ENCODE data around the gene IQSEC2.

The IQSEC2 gene

GRCh38 chrX:53324085-53324484, 42.7 kb upstream of the IQSEC2 start:
- Histone ChIP-seq H3F3A (ENCODE audit: insufficient read depth, low read length) (no peaks in the 10 kb centered on the region), H3K27me3 (replicated peaks; ENCODE audit: insufficient read depth, low read length) (peaks cover 15% of the 10 kb centered on the region; the same call in 1 of the 2 replicates), H3K27ac (ENCODE audit: low read length) (no peak overlapping the region), H3K36me3 (replicated peaks; ENCODE audit: insufficient read depth, low read length) (no peaks in the 10 kb centered on the region), H3K9ac (ENCODE audit: low read length) (no peak overlapping the region), H3K9me2 (replicated peaks; ENCODE audit: insufficient read depth, low read length) (no peaks in the 10 kb centered on the region), H2AFZ (ENCODE audit: low read length) (no peak overlapping the region), H3K79me2 (ENCODE audit: low read length) (no peaks in the 10 kb centered on the region), H3K9me3 (replicated peaks; ENCODE audit: insufficient read depth, low read length) (no peaks in the 10 kb centered on the region), H3K4me3 (ENCODE audit: low read length) (no peak overlapping the region), H4K20me1 (ENCODE audit: insufficient read depth, low read length) (no peaks in the 10 kb centered on the region), H3K4me1 (ENCODE audit: low read length) (no peaks in the 10 kb centered on the region), H3K4me2 (ENCODE audit: low read depth, low read length) (no peak overlapping the region)
- no peak for DNase-seq
- TF ChIP-seq EZH2phosphoT487 (IDR thresholded peaks at IDR 0.05; ENCODE audit: low read length) (no peak), EZH2 (optimal IDR thresholded peaks at IDR 0.05; ENCODE audit: low read depth, low read length) (no peak), CTCF (IDR thresholded peaks at IDR 0.05; ENCODE audit: low read length) (no peak)

DNA sequence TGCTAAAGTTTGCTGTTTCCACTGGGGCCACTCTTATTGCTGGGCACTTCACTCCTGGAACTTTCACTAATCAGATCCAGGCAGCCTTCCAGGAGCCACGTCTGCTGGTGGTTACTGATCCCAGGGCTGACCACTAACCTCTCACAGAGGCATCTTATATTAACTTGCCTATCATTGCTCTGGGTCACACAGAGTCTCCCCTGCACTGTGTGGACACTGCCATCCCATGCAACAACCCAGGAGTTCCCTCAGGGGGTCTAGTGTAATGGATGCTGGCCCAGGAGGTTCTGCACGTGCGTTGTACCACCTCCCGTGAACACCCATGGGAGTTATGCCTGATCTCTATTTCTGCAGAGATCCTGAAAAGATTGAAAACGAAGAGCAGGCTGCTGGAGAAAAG, 41.8 kb upstream of the IQSEC2 start:
- no peaks in the 10 kb centered on the region for H3K9me2 ChIP-seq (replicated peaks; ENCODE audit: insufficient read depth, low read length)
- H3K36me3 ChIP-seq (replicated peaks; ENCODE audit: insufficient read depth, low read length) = no peaks in the 10 kb centered on the region
- H3K4me2 ChIP-seq (ENCODE audit: low read depth, low read length) = no peak overlapping the region
- no peak for DNase-seq
- TF ChIP-seq EZH2phosphoT487 (IDR thresholded peaks at IDR 0.05; ENCODE audit: low read length) = no peak
- no peak overlapping the region for H3K9ac ChIP-seq (ENCODE audit: low read length)
- no peaks in the 10 kb centered on the region for H4K20me1 ChIP-seq (ENCODE audit: insufficient read depth, low read length)
- H3K27ac ChIP-seq (ENCODE audit: low read length) = no peak overlapping the region
- H3F3A ChIP-seq (ENCODE audit: insufficient read depth, low read length) = no peaks in the 10 kb centered on the region
- no peaks in the 10 kb centered on the region for H3K4me1 ChIP-seq (ENCODE audit: low read length)
- no peaks in the 10 kb centered on the region for H3K79me2 ChIP-seq (ENCODE audit: low read length)
- no peak overlapping the region for H2AFZ ChIP-seq (ENCODE audit: low read length)
- H3K27me3 ChIP-seq (replicated peaks; ENCODE audit: insufficient read depth, low read length) = peaks cover 15% of the 10 kb centered on the region; the same call in 1 of the 2 replicates
- no peak overlapping the region for H3K4me3 ChIP-seq (ENCODE audit: low read length)
- no peaks in the 10 kb centered on the region for H3K9me3 ChIP-seq (replicated peaks; ENCODE audit: insufficient read depth, low read length)

DNA sequence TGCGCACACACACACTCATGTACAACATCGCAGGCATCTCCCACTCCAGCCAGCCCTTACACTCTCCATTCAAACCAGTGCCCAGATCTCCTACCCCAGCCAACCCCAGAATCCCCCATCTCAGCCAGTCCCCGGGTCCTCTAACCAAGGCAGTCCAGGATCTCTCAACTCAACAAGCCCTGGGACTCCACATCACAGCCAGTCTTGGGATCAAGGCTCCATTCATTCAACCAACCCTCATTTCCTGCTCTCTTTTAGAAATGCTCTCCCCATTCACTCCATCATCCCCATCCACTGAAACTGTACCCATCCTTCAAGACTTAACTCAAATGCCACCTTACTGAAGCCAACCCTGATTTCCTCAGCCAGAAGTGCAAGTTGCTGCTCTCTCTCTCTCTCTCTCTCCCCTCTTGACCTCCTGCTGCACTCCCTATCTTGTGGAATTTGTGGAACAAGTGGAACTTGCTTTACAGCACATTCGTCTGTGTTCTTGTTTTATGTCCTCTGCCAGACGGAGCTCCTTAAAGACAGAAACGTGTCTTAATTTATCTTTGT, 40.6 kb upstream of the IQSEC2 start:
- Histone ChIP-seq H3K9me2 (replicated peaks; ENCODE audit: insufficient read depth, low read length) (no peaks in the 10 kb centered on the region), H3K9ac (ENCODE audit: low read length) (no peak overlapping the region), H3K4me2 (ENCODE audit: low read depth, low read length) (no peak overlapping the region), H2AFZ (ENCODE audit: low read length) (no peak overlapping the region), H3K9me3 (replicated peaks; ENCODE audit: insufficient read depth, low read length) (no peaks in the 10 kb centered on the region), H3K4me3 (ENCODE audit: low read length) (no peak overlapping the region), H4K20me1 (ENCODE audit: insufficient read depth, low read length) (no peaks in the 10 kb centered on the region), H3K4me1 (ENCODE audit: low read length) (no peaks in the 10 kb centered on the region), H3K27me3 (replicated peaks; ENCODE audit: insufficient read depth, low read length) (peaks cover 15% of the 10 kb centered on the region; the same call in 1 of the 2 replicates), H3K27ac (ENCODE audit: low read length) (no peak overlapping the region), H3K79me2 (ENCODE audit: low read length) (no peaks in the 10 kb centered on the region), H3F3A (ENCODE audit: insufficient read depth, low read length) (no peaks in the 10 kb centered on the region), H3K36me3 (replicated peaks; ENCODE audit: insufficient read depth, low read length) (no peaks in the 10 kb centered on the region)
- TF ChIP-seq EZH2 (optimal IDR thresholded peaks at IDR 0.05; ENCODE audit: low read depth, low read length) = no peak
- no peak for TF ChIP-seq EZH2phosphoT487 (IDR thresholded peaks at IDR 0.05; ENCODE audit: low read length)
- no peak for TF ChIP-seq CTCF (IDR thresholded peaks at IDR 0.05; ENCODE audit: low read length)
- DNase-seq = no peak

- no peak overlapping the region for H2AFZ ChIP-seq (ENCODE audit: low read length)
- no peaks in the 10 kb centered on the region for H3K4me1 ChIP-seq (ENCODE audit: low read length)
- H3K27me3 ChIP-seq (replicated peaks; ENCODE audit: insufficient read depth, low read length) = peaks cover 15% of the 10 kb centered on the region; the same call in 1 of the 2 replicates
- no peak for DNase-seq
- TF ChIP-seq EZH2phosphoT487 (IDR thresholded peaks at IDR 0.05; ENCODE audit: low read length) (no peak), EZH2 (optimal IDR thresholded peaks at IDR 0.05; ENCODE audit: low read depth, low read length) (no peak), CTCF (IDR thresholded peaks at IDR 0.05; ENCODE audit: low read length) (no peak)
- no peaks in the 10 kb centered on the region for H3F3A ChIP-seq (ENCODE audit: insufficient read depth, low read length)
- no peak overlapping the region for H3K27ac ChIP-seq (ENCODE audit: low read length)
- no peaks in the 10 kb centered on the region for H3K9me2 ChIP-seq (replicated peaks; ENCODE audit: insufficient read depth, low read length)
- no peak overlapping the region for H3K9ac ChIP-seq (ENCODE audit: low read length)
- no peaks in the 10 kb centered on the region for H3K36me3 ChIP-seq (replicated peaks; ENCODE audit: insufficient read depth, low read length)
- H3K4me3 ChIP-seq (ENCODE audit: low read length) = peak overlapping the region; percentile 61; the same call in 1 of the 2 replicates
- H3K9me3 ChIP-seq (replicated peaks; ENCODE audit: insufficient read depth, low read length) = no peaks in the 10 kb centered on the region
- H3K4me2 ChIP-seq (ENCODE audit: low read depth, low read length) = peak overlapping the region; percentile 76; the same call in 1 of the 2 replicates
- H4K20me1 ChIP-seq (ENCODE audit: insufficient read depth, low read length) = no peaks in the 10 kb centered on the region
- H3K79me2 ChIP-seq (ENCODE audit: low read length) = no peaks in the 10 kb centered on the region
Observed at GRCh38 chrX:53321230-53321942, 40.0 kb upstream of the IQSEC2 start.

Measured in MM.1S (cell line).